K562 (cell line): ENCODE measurements around the gene SLC4A11. TPM values are rescaled to one million over a fixed set of nuclear protein-coding genes. Genes with fewer than 3 reads are reported as not detected.

Experiments
- ATAC-seq: fragments of 200-7000 bp; cut with Tn5 transposase; 3 replicates; pipeline ENCODE4 v1.9.1; 2020; ENCODE audit warnings: moderate library complexity
- BruUV-seq: library from RNA; stranded (reverse); fragments of 400-500 nt; replicated peaks from 2 replicates; lab custom pipeline; 2021; lab: Mats Ljungman, UMichigan
- CTCF ChIA-PET: fragments of 300-600 bp; formaldehyde crosslinking; extraction: SDS; loops from one replicate; lab custom pipeline; 2021; ENCODE audit warnings: low intra/inter-chr PET ratio; lab: Yijun Ruan, JAX
- POLR2A ChIA-PET: fragments of 300-600, 350-650 bp; sonication (Branson Sonifier 250); formaldehyde crosslinking; extraction: SDS; loops from one replicate; lab custom pipeline; 2021; ENCODE audit warnings: antibody characterized with exemption, inconsistent platforms; lab: Yijun Ruan, JAX
- DNase-seq, 4 experiments: peaks; one replicate each; pipeline versions ENCODE4 v3.0.0 to v3.0.0-alpha.2; 2011 to 2018; ENCODE audit warnings: low spot score in 3 of 4, mixed read lengths in 3 of 4; ENCODE audit errors: extremely low read depth in 1 of 4
- FAIRE-seq: peaks from 2 replicates; lab custom pipeline; 2011; peaks lifted over from hg19 to GRCh38; lab: Jason Lieb, UNC
- H2AFZ ChIP-seq: 2 replicates; pipeline ENCODE4 v1.6.0; 2011; ENCODE audit warnings: low read depth, low read length, control low read depth, inconsistent platforms
- H3K27ac ChIP-seq: fragments of 200-600 bp; 3 replicates; pipeline ENCODE4 v1.8.0; 2011; ENCODE audit warnings: low read depth, mild to moderate bottlenecking, control low read depth, inconsistent platforms, low read length, moderate library complexity, mixed read lengths; ENCODE audit errors: extremely low read depth
- H3K27me3 ChIP-seq, 2 experiments: fragments of 300-600 bp in 1 of 2; 2 replicates in 1 of 2; 3 replicates in 1 of 2; pipeline versions ENCODE4 v1.6.0 to v1.8.0; 2011; ENCODE audit warnings: inconsistent platforms in 2 of 2, low read length in 2 of 2, mild to moderate bottlenecking in 1 of 2, mixed read lengths in 1 of 2, moderate library complexity in 1 of 2; ENCODE audit not compliant: control insufficient read depth in 2 of 2, insufficient read depth in 2 of 2
- H3K36me3 ChIP-seq: fragments of 300-600 bp; 3 replicates; pipeline ENCODE4 v1.8.0; 2011; ENCODE audit warnings: mild to moderate bottlenecking, low read length, inconsistent platforms; ENCODE audit not compliant: control insufficient read depth, insufficient read depth
- H3K4me1 ChIP-seq, 2 experiments: fragments of 200-600 bp in 1 of 2; replicated peaks in 1 of 2; 2 replicates in 1 of 2; 3 replicates in 1 of 2; pipeline versions ENCODE4 v1.5.1 to v1.8.0; 2011; ENCODE audit warnings: inconsistent platforms in 2 of 2, low read length in 2 of 2, mild to moderate bottlenecking in 1 of 2, mixed read lengths in 1 of 2, moderate library complexity in 1 of 2; ENCODE audit not compliant: control insufficient read depth in 2 of 2, insufficient read depth in 2 of 2
- H3K4me2 ChIP-seq: 2 replicates; pipeline ENCODE4 v1.6.1; 2011; ENCODE audit warnings: low read length, control low read depth, inconsistent platforms, mixed read lengths; ENCODE audit not compliant: insufficient read depth
- H3K4me3 ChIP-seq: fragments of 200-600 bp; sonication (generic), shearing (Covaris generic); 2 replicates; pipeline ENCODE4 v1.5.1; 2016; ENCODE audit warnings: control low read depth, inconsistent platforms
- H3K79me2 ChIP-seq: fragments of 200-600 bp; 3 replicates; pipeline ENCODE4 v1.8.0; 2011; ENCODE audit warnings: low read length, inconsistent platforms; ENCODE audit not compliant: control insufficient read depth, insufficient read depth
- H3K9ac ChIP-seq, 2 experiments: 2 replicates each; pipeline versions ENCODE4 v1.6.0 to v1.6.1; 2011; ENCODE audit warnings: low read depth in 2 of 2, low read length in 2 of 2, control low read depth in 1 of 2, inconsistent platforms in 1 of 2, mild to moderate bottlenecking in 1 of 2, mixed read lengths in 1 of 2; ENCODE audit not compliant: insufficient read depth in 1 of 2
- H3K9me1 ChIP-seq: one replicate; pipeline ENCODE4 v1.6.0; 2011; ENCODE audit warnings: inconsistent platforms, mild to moderate bottlenecking, low read length, moderate library complexity; ENCODE audit not compliant: control insufficient read depth, insufficient read depth
- H3K9me3 ChIP-seq: replicated peaks from 2 replicates; pipeline ENCODE4 v1.5.1; 2011; ENCODE audit warnings: low read depth, low read length, inconsistent platforms; ENCODE audit not compliant: control insufficient read depth, insufficient read depth
- H4K20me1 ChIP-seq: replicated peaks from 2 replicates; pipeline ENCODE4 v1.6.1; 2011; ENCODE audit warnings: low read length, inconsistent platforms, mixed read lengths; ENCODE audit not compliant: control insufficient read depth, insufficient read depth
- BRF1 ChIP-seq: IDR thresholded peaks from 3 replicates; pipeline ENCODE4 v1.6.1; 2011; ENCODE audit warnings: borderline replicate concordance, mild to moderate bottlenecking; ENCODE audit not compliant: insufficient read length; ENCODE audit errors: extremely low read depth
- GABPB1 ChIP-seq: sonication (generic); formaldehyde crosslinking; IDR thresholded peaks from 2 replicates; pipeline ENCODE4 v1.8.0; 2022; ENCODE audit warnings: mild to moderate bottlenecking, missing genetic modification reagents
- RBBP5 ChIP-seq: fragments of 200-600 bp; sonication (generic); IDR thresholded peaks from 2 replicates; pipeline ENCODE4 v1.6.1; 2012; ENCODE audit warnings: borderline replicate concordance, mild to moderate bottlenecking, low read length, control low read depth, inconsistent platforms; ENCODE audit not compliant: insufficient read depth, poor library complexity, severe bottlenecking
- SMC3 ChIP-seq: conservative IDR thresholded peaks from 2 replicates; pipeline ENCODE4 v1.6.1; 2011; ENCODE audit warnings: low read depth, low read length, improper control_type of control experiment; ENCODE audit not compliant: insufficient read depth
- STAG1 ChIP-seq: sonication (generic); formaldehyde crosslinking; IDR thresholded peaks from 2 replicates; pipeline ENCODE4 v1.5.0; 2020; ENCODE audit warnings: missing genetic modification reagents, borderline replicate concordance
- TAF1 ChIP-seq: IDR thresholded peaks from 2 replicates; pipeline ENCODE4 v1.6.1; 2011; ENCODE audit warnings: mild to moderate bottlenecking, low read length, moderate library complexity; ENCODE audit not compliant: insufficient read depth, control insufficient read depth, severe bottlenecking; ENCODE audit errors: extremely low read depth
- TFAM ChIP-seq: fragments of 250-450 bp; sonication (Bioruptor Pico); conservative IDR thresholded peaks from 2 replicates; pipeline ENCODE4 v1.5.0; 2021; ENCODE audit warnings: mild to moderate bottlenecking, moderate library complexity
- ZNF41 ChIP-seq: fragments of 250-450 bp; sonication (Bioruptor Pico); conservative IDR thresholded peaks from 2 replicates; pipeline ENCODE4 v1.4.0; 2020; ENCODE audit warnings: mild to moderate bottlenecking
- whole genome bisulfite sequencing: fragments of 100-300 bp; shearing (Covaris generic); methylation state at CpG from one replicate; pipeline ENCODE4 v1.1.6; 2016; ENCODE audit warnings: low coverage, mixed read lengths; ENCODE audit not compliant: insufficient coverage; ENCODE audit errors: missing lambda C conversion rate; 5-methylcytosine and 5-hydroxymethylcytosine counted together
- in situ Hi-C: fragments of 300-500 bp; cut with MboI; formaldehyde crosslinking; loops from 4 replicates; pipeline ENCODE4 v1.15.0; 2018; ENCODE audit warnings: inconsistent platforms, mixed read lengths
- intact Hi-C: fragments of 100-400 bp; cut with micrococcal nuclease; formaldehyde crosslinking; loops from 2 replicates; pipeline ENCODE4 v1.14.2; 2022
- polyA plus RNA-seq, 8 experiments: library from polyadenylated mRNA; depleted of rRNA in 4 of 8; stranded (reverse) in 5 of 8; unstranded in 3 of 8; fragments of >200 nt; fragmentation: Nextera tagmentation in 2 of 8; fragmentation: Illumina TruSeq in 1 of 8; extraction: Ambion mirVana in 2 of 8; extraction: Trizol in 1 of 8; gene quantifications; 2 replicates each; pipeline versions ENCODE4 v1.2.1 to v1.2.3, GENCODE V29; 2011 to 2014; ENCODE audit warnings: inconsistent platforms in 1 of 8, missing spikeins in 1 of 8
- total RNA-seq, 7 experiments: library from RNA; depleted of rRNA in 6 of 7; stranded (reverse); fragments of >200 nt in 6 of 7; fragmentation: Illumina TruSeq in 2 of 7; extraction: Trizol in 2 of 7; gene quantifications; 2 replicates each; pipeline versions ENCODE4 v1.2.1 to v1.2.3, GENCODE V29; 2011 to 2021; ENCODE audit warnings: low replicate concordance in 1 of 7
- TF ChIP-seq, protein P1 (sequence below): fragments of 450-650 bp; IDR thresholded peaks from 2 replicates; pipeline ENCODE4 v1.6.1; 2016; ENCODE audit warnings: low read depth, mild to moderate bottlenecking, moderate library complexity

Gene SLC4A11
- total and polyA plus RNA-seq, 9 of the 15 experiments (the other 6 are each of a cell fraction or from before 2014, with no cell fraction given) = 0.10 to 2.0 (median 0.20) TPM

DNA sequence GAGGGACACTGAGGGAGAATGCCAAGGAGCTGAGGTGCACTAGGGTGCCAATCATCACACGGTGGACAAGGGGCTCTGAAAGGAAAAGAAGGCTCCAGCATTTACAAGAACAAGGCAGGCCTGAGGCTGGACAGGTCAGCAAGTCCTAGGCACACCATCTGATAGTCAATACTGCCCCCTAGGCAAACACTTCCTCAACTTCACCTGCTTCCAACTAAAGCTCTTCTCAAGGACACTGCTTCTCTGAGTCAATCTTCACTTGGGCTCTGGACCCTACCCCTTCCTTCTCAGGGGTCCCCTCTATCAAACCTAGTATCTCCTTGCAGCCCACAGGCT is 37.7 kb upstream of the SLC4A11 start (continued):
- TF ChIP-seq STAG1 (CRISPR knock-in tag) = peak; percentile 45; the same call in 1 of the 2 replicates
- peak; percentile 35; the same call in 1 of the 2 replicates for TF ChIP-seq SMC3

DNA sequence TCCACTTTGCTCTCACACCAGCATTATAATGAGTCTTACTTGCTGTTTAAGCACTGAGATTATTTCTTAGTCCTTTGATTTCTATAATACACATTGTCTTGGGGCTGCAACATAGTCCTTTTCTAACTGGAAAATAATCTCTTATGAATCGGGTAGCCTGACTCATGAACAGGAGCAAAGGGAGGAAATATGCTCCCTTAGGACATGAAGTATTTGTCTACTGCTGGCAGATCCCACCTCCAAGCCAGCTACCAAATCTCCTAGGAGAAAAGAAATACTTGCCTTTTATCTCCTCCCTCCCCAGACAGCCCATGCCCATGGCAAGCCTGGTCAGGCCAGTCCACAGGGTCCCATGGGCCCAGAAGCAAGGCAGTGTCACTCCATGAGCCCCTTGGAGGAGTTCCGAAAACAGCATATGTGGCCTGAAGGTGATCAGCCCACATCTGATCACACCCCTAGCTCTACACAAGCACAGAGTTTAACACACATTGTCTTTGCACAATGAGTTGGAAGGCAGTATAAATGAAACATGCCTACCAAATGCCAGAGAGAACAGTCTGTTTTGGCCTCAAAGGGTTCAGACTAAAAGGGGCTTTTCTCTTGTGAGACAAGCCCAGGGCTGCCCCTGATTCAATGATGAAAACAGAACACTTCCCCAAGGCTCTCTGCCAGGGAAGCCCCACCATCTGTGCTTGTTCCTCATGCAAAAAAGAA is 37.1 kb upstream of the SLC4A11 start:
- CTCF ChIA-PET = interaction anchor here (0.6 kb wide), 1 partner anchor 58 kb away, joined by 3 read pairs; no protein-coding TSS in a partner anchor

More for the DNA sequence above, 37.1 kb upstream of the SLC4A11 start:
- Histone ChIP-seq H3K9me3 (no peaks in the 10 kb centered on the region), H3K27ac (no peak overlapping the region), H3K79me2 (no peaks in the 10 kb centered on the region), H3K27me3 (no peaks in the 10 kb centered on the region), H4K20me1 (no peaks in the 10 kb centered on the region), H3K4me1 (no peaks in the 10 kb centered on the region), H3K9me1 (no peaks in the 10 kb centered on the region), H3K4me3 (no peak overlapping the region), H3K36me3 (no peaks in the 10 kb centered on the region), H3K4me2 (no peak overlapping the region), H3K9ac (no peak overlapping the region), H2AFZ (no peak overlapping the region)
- TF ChIP-seq, protein P1, sequence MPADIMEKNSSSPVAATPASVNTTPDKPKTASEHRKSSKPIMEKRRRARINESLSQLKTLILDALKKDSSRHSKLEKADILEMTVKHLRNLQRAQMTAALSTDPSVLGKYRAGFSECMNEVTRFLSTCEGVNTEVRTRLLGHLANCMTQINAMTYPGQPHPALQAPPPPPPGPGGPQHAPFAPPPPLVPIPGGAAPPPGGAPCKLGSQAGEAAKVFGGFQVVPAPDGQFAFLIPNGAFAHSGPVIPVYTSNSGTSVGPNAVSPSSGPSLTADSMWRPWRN = no peak
- no peak for TF ChIP-seq RBBP5
- no peak for TF ChIP-seq ZNF41 (CRISPR knock-in tag)
- no peak for TF ChIP-seq BRF1
- TF ChIP-seq TAF1 = no peak
- TF ChIP-seq GABPB1 (CRISPR knock-in tag) = no peak
- TF ChIP-seq TFAM = no peak
- FAIRE-seq (no peak), ATAC-seq (no peak), DNase-seq (no peak)
- POLR2A ChIA-PET = interaction anchor here (0.6 kb wide), 1 partner anchor 22 kb away, joined by 3 read pairs; no protein-coding TSS in a partner anchor
- no TSS peak for BruUV-seq
- in situ Hi-C loops (no loop called here), intact Hi-C loops (loop anchor here (2.0 to 10.0 kb wide), 3 partner anchors 57 to 221 kb away; no protein-coding TSS in a partner anchor)
- 51% methylated on average over 2 of the region's 2 CpGs for WGBS
